ENCODE results near the gene GTF2B.
"Not testable (repeated sequence)": the region's sequence is repeated elsewhere in the genome, so short reads cannot be mapped to it uniquely, and the experiment has no call there.

Gene GTF2B

DNA sequence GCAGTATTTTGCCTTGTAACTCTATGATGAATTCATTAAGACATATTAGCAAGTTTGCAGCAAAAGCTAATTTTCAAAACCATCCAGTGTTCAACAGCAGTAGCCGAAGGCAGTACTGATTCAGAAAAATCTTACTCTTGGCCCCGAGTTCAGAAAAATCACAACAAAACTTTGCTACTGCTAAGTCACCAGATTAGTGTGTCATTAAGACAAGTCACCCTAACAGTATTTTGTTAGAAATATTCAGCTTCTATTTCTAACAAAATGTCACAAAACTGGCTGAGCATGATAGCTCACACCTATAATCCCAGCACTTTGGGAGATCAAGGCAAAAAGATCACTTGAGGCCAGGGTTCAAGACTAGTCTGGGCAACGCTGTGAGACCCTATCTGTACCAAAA lies 8.2 kb downstream of the GTF2B start:
- DNase-seq (ENCODE audit: low read depth) = no peak

DNA sequence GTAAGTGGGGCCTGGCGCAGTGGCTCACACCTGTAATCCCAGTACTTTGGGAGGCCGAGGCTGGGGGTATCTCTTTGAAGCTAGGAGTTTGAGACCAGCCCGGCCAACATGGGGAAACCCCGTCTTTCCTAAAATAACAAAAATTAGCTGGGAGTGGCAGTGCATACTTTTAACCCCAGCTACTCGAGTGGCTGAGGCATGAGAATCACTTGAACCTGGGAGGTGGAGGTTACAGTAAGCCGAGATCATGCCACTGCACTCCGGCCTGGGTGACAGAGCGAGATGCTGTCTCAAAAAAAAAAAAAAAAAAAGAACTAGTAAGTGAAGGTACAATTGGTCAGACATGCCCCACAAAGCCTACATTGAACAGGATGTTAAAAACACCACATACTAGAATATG lies 10.7 kb downstream of the GTF2B start:
- DNase-seq (ENCODE audit: low read depth) = not testable (repeated sequence)

DNA sequence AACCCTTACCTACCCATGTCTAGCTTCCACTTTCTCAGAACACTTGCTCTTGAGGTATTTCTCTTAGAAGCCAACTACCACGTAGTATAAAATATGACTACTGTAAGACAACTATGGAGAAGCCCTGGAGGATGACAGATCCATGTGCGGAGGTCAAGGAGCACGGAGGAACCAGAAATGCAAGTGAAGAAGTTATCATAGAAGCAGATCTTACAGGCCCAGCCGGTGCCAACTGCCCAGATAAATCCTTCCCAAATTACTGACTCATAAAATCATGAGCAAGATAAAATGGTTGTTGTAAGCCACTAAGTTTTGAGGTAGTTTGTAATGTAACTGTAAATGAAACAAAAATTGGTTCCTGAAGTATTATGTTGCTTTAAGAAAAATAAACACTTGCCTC lies 12.6 kb downstream of the GTF2B start:
- no peak for DNase-seq (ENCODE audit: low read depth)

DNA sequence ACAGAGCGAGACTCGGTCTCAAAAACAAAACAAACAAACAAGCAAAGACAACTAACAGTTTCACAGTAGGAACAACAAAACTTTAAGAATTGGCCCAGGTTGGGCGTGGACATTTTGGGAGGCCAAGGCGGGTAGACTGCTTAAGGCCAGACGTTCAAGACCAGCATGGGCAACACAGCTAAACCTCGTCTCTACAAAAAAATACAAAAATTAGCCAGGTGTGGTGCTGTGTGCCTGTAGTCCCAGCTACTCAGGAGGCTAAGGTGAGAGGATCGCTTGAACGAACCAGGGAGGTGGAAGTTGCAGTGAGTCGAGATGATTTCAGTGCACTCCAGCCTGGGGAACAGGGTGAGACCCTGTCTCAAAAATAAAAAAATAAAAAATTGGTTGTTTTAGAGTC lies 13.5 kb downstream of the GTF2B start:
- DNase-seq (ENCODE audit: low read depth) = no peak

DNA sequence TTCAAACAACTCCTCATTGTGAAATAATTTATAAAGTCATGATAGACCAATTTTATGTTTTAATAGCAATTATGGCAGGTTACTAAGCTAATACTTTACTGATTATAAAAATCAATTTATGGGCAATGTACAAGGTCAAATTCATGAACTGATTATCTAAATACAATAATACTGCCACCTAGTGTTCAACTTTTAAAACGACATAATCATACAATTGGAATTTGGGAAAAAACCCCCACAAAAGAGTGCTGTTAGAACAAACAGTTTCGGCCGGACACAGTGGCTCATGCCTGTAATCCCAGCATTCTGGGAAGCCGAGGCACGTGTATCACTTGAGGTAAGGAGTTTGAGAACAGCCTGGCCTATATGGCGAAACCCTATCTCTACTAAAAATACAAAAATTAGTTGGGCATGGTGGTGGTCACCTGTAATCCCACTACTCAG lies 14.0 kb downstream of the GTF2B start:
- DNase-seq (ENCODE audit: low read depth) = peak; percentile 73

DNA sequence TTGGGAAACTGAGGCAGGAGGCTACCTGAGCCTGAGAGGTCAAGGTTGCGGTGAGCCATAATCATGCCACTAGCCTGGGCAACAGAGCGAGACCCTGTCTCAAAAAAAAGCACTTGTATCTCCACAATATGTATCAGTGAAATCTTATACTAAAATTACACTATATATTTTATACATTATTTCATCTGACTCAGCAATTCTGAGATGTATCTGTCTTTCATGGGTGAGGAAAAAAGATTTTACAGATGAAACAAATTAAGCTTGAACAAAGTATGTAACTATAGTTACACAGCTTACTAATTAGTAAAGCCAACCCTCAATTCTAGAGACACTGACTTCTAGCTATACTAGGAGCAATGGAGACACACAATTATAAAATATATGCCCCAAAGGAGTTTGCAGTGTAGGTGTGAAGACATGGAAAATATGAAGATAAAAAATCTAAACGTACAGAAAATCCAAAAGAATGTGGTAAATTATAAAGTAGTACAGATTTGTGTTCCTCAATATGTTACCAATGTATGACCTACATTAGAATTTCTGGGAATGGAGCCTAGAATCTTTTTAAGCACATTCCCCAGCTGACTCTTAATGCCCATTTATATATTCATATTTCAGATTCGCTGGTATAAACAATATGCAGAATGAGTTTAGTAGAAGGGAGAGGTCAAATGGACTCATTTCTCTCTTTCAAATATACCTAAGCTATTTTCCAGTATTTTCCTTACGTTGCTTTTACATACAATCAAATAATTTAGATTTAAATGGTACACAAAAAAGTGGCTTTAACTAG lies 14.6 kb downstream of the GTF2B start:
- DNase-seq (ENCODE audit: low read depth) = peak; percentile 53

DNA sequence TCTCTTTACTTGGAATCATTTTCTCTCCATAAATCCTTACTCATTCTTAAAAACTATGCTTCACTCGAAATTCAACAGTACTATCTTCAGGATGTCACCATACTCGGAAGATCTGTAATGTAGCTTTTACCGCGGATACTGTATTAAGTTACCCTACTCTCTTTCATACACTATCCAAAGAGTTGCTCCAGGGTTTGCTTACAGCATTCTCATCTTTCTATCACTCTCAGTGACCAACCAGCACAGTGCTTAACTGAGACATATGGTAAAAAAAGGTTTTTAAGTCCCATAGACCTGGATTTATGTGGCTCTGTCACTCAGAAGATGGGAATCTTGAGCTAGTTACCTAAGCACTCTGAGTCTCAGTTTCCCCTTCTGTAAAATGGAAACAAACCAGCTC lies 15.8 kb downstream of the GTF2B start:
- no peak for DNase-seq (ENCODE audit: low read depth)

DNA sequence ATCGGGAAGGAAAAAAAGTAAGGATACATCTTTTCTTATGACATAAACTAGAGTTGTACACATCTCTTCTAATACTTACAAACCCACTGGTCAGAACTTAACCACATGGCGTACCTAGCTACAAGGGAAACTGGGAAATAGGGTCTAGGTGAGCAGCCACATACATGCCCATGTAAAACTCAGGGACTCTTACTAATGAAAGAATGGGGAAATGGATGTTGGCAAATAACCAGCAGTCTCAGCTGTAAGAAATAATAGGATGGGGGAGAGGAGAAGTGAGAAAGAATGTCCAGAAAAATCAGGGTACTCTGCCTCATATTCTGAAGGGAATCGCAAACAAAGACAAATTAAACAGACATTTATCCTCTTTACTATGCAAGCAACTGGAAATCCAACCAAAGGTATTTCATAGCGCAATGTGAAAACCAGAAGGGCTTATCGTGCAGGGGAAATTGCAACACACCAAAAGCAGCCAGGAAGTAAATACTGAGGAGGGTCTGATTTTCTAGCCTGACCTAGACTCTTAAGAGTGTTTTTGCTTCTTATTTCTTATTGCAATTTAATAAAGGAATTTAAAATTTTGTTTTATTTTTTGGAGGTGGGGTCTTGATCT lies 17.5 kb downstream of the GTF2B start:
- peak; percentile 93 for DNase-seq (ENCODE audit: low read depth)

DNA sequence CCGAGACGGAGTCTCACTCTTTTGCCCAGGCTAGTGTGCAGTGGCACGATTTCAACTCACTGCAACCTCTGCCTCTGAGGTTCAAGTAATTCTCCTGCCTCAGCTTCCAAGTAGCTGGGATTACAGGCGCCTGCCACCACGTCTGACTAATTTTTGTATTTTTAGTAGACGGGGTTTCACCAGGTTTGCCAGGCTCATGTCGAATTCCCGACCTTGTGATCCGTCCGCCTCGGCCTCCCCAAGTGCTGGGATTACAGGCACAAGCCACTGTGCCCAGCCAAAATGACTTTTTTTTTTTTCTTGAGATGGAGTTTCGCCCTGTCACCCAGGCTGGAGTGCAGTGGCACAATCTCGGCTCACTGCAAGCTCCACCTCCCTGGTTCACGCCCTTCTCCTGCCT lies 21.7 kb downstream of the GTF2B start:
- DNase-seq (ENCODE audit: low read depth) = not testable (repeated sequence)

DNA sequence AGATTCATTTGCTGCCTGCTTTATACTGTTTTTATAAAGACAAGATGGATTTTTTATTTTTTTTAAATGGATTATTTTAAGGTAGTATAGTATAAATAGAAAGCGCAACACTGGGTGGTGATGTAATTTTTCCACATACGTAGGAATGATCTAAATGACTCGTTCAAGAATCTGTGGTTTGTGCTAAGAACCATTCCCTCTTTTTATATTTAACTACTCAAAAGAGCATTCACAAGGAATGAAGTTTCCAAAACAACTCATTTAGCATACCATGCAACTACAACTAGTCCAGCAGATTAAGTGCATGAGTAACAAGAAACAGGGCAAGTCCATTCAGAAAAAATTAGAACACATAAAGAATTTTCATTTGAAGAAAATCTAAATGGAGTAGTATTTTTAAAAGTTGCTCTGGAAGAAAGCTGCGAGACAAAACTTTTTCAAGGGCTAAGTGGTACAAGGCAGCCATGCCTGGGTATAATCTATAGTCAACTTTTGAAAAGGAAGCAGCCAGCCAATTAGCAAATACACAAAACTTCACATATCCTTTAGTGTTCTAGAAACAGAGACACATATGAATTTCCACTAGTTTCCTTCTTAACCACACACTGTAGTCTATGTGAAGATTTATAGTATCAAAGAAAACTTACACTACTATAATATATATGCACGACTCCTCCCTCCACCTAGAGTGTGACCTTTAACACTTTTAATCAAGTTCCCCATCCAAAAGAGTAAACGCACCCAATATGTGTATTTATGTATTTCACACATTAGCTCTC lies 23.4 kb downstream of the GTF2B start:
- peak; percentile 93 for DNase-seq (ENCODE audit: low read depth)

DNA sequence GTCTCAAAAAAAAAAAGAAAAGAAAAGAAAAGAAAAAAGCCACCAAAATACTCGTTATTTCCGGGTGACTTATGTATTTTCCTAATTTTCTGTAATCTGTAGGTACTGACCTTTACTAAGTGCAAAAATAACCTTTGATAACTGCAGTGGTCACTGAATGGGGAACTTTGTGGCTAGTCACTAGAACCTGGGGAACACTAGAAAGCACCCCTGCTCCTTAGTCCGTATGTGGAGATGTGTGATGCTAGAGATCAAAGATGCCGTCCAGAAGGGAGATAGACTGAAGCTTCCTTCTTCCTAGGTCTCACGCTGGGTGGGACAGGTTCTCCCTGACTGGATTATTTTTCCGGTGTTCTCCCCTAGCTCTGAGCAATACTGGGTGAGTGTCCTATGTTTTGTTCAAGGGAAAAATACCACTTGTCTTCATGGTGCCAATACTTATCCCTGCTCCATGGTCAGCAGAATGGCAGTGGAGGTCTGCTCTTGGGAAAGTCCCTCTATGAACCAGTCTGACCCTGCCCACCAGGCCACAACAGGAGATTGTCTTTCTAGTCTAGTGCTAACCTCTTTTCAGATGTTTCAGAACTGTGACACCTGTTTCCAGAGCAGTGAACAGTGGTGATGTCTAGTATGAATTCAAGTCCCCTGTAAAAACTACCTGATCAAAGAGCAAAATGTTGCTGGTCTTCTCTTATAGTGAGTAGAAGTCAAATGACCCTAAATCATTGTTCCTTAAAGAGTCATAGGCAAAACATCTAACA lies 39.9 kb downstream of the GTF2B start:
- DNase-seq (ENCODE audit: low read depth) = no peak

DNA sequence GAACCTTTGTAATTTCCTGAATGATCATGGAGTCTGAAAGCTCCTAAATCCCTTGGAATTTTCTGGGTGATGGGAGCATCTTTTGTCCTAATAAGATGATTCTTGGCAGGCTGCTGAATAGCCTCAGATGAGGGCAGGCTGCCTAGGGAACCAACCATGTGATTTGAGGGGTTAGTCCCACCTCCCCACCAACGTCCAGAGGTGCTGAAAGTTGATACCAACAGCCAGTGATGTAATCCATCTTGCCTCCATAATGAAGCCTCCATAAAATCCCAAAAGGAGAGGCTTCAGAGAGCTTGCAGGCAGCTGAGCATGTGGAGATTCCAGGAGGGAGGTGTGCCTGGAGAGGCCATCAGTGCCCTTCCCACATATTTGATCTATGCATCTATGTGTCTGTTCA lies 43.7 kb downstream of the GTF2B start:
- no peak for DNase-seq (ENCODE audit: low read depth)

DNA sequence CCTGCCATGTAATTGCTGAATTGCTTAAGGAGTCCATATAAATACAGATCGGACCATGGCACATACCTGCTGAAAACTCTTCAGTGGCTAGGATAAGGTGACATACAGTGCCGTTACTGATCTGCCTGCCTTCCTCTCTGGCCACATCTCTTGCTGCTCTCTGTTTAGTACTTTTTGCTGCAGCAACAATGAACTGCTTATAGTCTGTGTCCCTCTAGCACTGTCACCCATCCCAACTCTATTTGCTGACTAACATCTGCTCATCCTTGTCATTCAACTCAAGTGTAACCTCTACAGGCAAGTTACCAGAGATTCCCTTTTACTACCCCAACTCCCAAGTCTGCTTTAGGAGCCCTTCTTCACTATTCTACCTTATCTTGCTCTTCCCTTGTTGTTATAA lies 65.6 kb downstream of the GTF2B start:
- no peak for DNase-seq (ENCODE audit: low read depth)

DNA sequence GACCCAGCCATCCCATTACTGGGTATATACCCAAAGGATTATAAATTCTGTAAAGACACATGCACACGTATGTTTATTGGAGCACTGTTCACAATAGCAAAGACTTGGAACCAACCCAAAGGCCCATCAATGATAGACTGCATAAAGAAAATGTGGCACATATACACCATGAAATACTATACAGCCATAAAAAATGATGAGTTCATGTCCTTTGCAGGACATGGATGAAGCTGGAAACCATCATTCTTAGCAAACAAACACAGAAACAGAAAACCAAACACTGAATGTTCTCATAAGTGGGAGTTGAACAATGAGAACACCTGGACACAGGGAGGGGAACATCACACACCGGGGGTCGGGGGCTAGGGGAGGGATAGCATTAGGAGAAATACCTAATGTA lies 71.7 kb downstream of the GTF2B start:
- DNase-seq (ENCODE audit: low read depth) = not testable (repeated sequence)

DNA sequence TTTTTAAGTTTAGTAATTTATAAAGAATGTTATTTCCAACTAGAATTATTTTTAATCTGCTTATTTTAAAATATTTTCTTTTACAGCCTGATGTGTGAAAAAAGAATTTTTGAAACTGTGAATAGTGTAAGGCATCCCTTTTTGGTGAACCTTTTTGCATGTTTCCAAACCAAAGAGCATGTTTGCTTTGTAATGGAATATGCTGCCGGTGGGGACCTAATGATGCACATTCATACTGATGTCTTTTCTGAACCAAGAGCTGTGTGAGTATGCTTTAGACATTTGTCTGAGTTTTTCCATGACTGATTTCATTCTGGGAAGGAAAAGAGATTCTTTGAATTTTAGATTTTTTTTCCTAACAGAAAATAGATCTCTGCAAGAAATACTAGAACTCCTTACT lies 77.9 kb downstream of the GTF2B start:
- DNase-seq (ENCODE audit: low read depth) = no peak

DNA sequence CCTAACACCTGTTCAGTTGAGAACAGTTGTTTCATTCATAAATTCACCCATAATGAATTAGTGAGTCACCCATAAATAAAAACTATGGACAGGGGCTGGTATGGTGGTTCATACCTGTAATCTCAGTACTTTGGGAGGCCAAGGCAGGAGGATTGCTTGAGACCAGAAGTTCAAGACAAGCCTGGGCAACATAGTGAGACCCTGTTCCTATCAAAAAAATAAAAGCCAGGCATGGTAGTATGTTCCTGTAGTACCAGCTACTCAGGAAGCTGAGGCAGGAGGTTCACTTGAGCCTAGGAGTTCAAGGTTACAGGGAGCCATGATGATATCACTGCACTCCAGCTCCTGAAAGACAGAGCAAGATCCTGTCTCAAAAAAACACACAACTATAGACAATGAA lies 79.0 kb downstream of the GTF2B start:
- no peak for DNase-seq (ENCODE audit: low read depth)

DNA sequence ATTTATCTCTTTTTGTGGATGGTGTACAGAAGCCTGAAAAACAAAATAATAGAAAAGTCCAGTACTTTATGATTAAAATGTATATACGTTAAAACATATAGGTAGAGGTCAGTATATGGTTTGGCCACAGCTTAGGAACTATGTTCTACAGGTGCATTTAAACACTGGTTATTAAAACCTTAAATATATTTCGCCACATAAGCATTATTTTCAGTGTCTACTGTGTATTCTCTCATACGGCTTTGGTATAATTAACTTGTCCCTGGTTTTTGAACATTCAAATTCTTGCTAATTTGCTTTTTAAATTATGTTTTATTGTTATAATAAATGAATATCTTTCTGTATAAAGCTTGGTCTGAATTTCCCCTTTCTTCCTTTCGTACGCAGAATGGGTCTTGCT lies 87.9 kb downstream of the GTF2B start:
- DNase-seq (ENCODE audit: low read depth) = no peak

DNA sequence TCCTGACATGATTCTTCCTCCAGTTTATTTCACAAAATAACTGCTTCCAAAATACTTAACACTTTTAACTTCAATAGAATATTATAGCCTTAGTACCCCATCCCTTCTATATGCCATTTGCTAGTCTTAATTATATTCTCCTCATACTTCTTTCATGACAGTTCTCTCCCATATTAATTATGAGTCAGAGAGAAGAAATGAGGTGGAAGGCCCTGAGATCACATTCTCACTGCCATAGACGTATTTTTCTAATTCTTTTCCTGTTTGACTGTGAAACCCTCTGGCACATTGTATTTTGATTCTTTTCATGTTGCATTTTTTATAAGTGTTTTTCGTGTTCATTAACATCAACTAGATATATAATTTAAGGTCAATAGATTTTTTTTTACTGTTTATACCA lies 88.4 kb downstream of the GTF2B start:
- DNase-seq (ENCODE audit: low read depth) = peak; percentile 79
